Stimulated activated naive CD4-positive, alpha-beta T cell (primary cell): ENCODE results near the gene MRI1.
"Not testable (repeated sequence)": the region's sequence is repeated elsewhere in the genome, so short reads cannot be mapped to it uniquely, and the experiment has no call there.

Experiments
- DNase-seq, 6 experiments: peaks; one replicate each; lab custom pipeline; 2025; lab: John Stamatoyannopoulos, UW

The MRI1 gene

DNA sequence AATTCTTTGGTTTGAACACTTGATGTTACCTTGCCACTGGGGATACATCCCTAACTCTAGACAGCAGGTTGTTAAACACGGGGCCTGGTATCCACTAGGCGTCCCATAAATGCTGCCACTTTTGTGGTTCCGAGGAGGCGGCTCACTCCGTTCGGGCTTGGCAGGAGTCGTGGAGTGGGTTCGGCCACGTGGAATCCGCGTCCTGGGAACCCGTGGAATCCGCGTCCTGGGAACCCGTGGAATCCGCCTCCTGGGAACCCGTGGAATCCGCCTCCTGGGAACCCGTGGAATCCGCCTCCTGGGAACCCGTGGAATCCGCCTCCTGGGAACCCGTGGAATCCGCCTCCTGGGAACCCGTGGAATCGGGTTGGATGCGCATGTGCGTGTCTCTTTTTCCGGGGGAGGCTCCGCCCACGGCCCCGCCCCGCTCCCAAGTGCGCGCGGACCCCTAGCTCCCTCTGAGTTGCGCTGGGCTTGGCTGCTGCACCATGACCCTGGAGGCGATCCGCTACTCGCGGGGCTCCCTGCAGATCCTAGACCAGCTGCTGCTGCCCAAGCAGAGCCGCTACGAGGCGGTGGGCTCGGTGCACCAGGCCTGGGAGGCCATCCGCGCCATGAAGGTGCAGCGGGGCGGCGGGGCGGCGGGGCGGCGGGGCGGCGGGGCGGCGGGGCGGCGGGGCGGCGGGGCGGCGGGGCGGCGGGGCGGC lies at the start of gene MRI1:
Gene MRI1, plus strand, starts transcription at position 422 of the 707 bp plus-strand sequence. Its CDS starts 67 bp downstream, at position 489.
- peak in 5 of 6 experiments; percentile 38 to 60 (median 51) for DNase-seq

GRCh38 chr19:13717194-13717643 lies 47.1 kb upstream of the MRI1 start:
- no peak for DNase-seq

DNA sequence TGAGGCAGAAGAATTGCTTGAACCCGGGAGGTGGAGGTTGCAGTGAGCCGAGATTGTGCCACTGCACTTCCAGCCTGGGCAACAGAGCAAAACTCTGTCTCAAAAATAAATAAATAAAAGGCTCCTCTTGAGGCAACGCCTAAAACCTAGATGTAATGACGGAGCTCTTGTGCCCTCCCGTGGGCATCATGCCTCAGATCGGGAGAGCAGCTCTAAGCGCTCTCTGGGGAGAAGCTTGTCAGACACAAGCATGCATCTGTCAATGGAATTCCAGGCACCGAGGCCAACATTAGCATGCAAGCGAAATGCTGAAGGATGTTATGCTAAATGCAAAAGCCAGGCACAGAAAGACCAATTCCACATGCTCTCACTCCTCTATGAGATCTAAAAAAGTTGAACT lies 45.6 kb upstream of the MRI1 start:
- DNase-seq, result no peak

GRCh38 chr19:13722146-13722545 lies 42.2 kb upstream of the MRI1 start:
- no peak for DNase-seq

DNA sequence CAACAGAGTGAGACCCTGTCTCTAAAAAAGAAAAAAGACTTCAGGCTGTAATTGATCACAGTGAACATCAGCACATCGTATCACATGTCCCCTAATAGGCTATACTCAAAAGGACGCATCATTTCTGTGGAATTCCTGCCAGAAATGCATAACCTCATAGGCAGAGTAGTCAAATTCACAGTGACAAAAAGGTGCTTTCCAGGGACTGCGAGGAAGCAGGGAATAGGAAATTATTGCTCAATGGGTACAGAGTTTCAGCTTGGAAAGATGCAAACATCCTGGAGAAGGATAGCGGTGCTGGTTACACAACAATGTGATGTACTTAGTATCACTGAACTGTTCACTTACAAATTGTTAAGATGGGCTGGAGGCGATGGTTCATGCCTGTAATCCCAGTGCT lies 41.1 kb upstream of the MRI1 start:
- no peak for DNase-seq

DNA sequence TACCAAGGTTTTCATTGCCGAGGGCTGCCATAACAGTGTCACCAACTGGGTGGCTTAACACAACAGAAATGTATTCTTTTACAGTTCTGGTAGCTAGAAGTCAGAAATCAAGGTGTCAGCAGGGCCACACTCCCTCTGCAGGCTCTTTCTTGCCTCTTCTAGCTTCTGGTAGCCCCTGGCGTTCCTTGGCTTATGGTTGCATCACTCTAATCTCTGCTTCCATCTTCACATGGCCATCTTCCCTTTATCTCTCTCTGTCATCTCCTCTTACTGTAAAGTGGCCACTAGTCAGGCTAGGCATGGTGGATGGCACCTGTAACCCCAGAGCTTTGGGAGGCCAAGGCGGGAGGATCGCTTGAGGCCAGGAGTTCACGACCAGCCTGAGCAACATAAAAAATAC lies 38.0 kb upstream of the MRI1 start:
- no peak for DNase-seq

- no peak for DNase-seq
Measured at GRCh38 chr19:13727798-13728197, 36.5 kb upstream of the MRI1 start.

- no peak for DNase-seq
Measured at GRCh38 chr19:13729859-13730258, 34.5 kb upstream of the MRI1 start.

DNA sequence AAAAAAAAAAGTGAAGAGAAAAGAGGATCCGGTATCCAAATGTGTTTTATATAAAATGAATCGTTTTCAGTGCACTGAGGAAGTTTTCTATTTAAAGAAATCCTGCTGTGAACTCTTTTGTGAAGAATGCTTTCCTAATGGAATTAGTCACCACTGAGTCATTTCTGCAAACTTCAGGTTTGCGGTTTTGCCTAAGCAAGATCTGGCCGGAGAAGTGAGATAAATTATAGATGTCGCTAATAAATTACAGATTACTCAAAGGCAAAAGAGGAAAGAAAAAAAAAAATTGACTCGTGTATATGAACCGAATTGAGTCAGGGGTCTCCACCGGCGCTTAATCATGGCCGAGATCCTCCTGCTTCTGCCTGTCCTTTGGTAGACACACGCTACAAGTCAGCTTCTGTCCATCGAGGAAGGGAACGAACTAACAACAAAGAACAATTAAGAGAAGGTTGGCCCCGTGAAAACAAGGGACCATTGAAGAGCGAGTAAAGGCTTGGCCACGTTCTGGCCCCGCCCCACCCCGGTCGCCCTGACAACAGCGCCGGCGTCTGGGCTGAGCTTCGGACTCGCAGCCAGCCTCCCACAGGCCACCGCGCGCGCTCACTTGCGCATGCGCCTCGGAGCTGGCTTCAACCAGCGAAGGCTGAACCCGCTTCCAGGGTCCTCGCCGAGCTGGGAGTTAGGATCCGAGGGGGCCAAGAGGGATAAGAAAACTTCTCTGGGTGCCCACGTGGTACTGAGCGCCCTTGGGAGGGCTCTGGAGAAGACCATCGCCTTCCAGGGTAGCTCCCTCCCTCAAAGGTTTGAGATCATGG lies 33.0 kb upstream of the MRI1 start:
- DNase-seq, result peak; percentile 75 to 93 (median 88)

DNA sequence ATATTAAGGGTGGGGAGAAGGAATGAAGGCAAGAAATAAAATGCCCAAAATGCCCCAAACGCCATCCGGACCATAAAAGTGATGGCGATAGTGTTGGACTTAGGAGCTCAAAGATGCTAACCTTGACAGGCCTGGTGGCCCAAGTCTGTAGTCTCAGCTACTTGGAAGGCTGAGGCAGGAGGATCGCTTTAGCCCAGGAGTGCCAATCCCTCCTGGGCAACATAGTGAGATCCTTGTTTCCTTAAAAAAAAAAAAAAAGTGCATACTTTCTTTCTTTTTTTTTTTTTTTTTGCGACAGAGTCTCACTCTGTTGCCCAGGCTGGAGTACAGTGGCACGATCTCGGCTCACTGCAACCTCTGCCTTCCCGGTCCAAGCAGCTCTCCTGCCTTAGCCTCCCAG lies 32.0 kb upstream of the MRI1 start:
- no peak for DNase-seq

- DNase-seq, result no peak
Measured at GRCh38 chr19:13734751-13735150, 29.6 kb upstream of the MRI1 start.

DNA sequence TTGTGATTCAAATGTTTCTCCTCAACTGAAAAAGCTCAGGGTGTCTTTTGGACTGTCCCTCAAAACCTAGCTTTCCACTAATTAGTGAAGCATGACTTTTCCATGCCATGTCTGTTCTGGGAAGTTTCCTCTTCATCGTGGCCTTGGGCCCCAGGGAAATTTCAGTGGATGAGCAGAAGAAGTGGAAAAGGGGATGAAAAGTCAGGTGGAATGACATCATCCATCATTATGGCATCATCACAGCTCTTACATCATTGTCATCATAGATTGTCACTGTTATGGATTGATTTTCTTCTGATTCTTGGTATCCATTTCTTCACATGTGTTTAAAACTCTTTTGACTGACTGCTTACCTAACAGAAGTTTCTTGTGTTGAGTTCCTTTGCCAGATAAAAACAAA lies 26.2 kb upstream of the MRI1 start:
- no peak for DNase-seq

GRCh38 chr19:13741893-13742292 lies 22.4 kb upstream of the MRI1 start:
- DNase-seq, result no peak

DNA sequence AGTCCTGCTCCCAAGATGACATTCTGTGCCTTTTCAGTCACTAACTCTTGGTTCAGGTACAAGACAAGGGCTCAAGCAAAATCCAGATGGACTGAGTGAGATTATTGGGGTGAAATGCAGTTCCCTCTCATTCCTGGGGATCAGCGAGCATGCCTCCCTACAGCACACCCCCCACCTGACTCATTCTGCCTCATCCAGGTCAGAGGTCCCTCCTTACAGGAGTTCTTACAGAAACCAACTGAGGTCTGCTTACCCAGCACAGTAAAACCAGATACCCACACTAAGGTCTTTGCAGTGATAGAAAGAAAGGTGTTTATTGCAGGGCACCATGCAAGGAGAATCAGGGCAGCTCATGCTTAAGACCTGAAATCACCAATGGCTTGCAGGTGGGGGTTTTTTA lies 21.6 kb upstream of the MRI1 start:
- DNase-seq, result no peak

DNA sequence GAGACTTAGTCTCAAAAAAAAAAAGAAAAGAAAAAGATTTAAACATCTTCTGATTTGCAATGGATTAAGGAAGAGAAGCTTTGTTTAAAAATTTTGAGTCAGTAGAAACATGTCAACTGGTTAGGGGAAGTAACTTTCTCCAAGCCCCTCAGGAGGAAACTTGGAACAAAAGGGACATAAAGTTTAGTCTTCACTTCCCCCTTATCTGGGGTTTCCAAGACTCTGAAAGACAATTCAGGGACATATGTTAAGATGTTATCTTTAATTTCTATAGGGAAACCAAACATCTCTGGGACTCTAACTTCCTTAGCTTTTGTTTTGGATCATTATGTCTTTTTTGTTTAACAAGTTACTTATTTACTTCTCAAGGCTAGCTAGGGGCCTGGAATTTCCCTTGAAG lies 20.1 kb upstream of the MRI1 start:
- no peak for DNase-seq

GRCh38 chr19:13747098-13747453 lies 17.2 kb upstream of the MRI1 start:
- no peak for DNase-seq

GRCh38 chr19:13748169-13748828 lies 16.0 kb upstream of the MRI1 start:
- DNase-seq, result peak in 1 of 6 experiments; percentile 19

DNA sequence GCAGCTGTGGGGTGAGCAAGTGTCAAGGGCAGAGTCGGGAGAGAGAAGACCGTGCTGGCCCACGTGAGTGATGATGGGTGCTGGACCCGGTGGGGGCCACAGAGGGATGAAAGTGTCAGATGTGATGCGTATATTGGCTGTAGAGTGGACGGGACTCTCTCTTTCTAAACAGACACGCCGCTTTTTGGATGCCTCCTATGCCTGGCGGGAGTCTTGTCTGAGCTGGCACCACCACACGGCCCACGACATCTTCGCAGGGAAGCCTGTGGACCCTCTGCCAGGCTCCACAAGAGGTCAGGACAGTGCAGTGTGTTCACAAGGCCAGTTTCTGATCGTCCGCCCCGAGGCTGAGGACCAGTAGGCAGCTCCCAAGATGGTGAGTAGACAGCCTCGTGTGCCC lies 12.9 kb upstream of the MRI1 start:
- no peak for DNase-seq

DNA sequence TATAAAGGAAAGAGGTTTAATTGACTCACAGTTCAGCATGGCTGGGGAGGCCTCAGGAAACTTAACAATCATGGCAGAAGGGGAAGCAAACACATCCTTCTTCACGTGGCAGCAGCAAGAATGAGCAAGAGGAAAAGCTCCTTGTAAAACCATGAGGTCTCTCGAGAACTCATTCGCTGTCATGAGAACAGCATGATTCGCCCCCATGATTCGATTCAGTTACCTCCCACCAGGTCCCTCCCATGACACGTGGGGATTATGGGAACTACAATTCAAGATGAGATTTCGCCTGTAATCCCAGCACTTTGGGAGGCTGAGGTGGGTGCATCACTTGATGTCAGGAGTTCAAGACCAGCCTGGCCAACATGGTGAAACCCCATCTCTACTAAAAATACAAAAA lies 10.7 kb upstream of the MRI1 start:
- not testable (repeated sequence) for DNase-seq

GRCh38 chr19:13756210-13756609 lies 8.1 kb upstream of the MRI1 start:
- DNase-seq, result no peak

GRCh38 chr19:13757805-13758772 lies 6.2 kb upstream of the MRI1 start:
- no peak for DNase-seq

DNA sequence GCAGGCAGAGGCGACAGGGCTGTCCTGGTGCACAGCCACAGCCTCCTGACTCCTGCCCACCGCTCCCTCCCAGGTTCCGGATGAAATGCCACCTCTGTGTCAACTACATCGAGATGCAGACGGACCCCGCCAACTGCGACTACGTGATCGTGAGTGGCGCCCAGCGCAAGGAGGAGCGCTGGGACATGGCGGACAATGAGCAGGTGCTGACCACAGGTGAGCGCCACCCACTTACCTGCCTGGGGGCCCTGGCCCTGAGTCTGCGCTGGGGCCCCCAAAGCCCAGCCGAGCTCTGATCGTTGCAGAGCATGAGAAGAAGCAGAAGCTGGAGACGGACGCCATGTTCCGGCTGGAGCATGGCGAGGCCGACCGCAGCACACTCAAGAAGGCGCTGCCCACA lies 5.5 kb upstream of the MRI1 start:
- no peak for DNase-seq
